NT2/D1 (cell line): ENCODE results near the gene OTUD7B.

Experiments used
- DNase-seq: peaks from one replicate; pipeline ENCODE4 v3.0.0-alpha.2; 2011; ENCODE audit warnings: low read depth, low spot score
- H3K27me3 ChIP-seq: 2 replicates; pipeline ENCODE4 v1.6.0; 2011; ENCODE audit warnings: mild to moderate bottlenecking; ENCODE audit not compliant: insufficient read length, insufficient read depth
- H3K36me3 ChIP-seq: 2 replicates; pipeline ENCODE4 v1.6.1; 2011; ENCODE audit warnings: mild to moderate bottlenecking, low read length, mixed read lengths; ENCODE audit not compliant: insufficient read depth, insufficient read length
- H3K4me1 ChIP-seq: 2 replicates; pipeline ENCODE4 v1.5.1; 2011; ENCODE audit not compliant: insufficient read depth, insufficient read length
- H3K4me3 ChIP-seq: 2 replicates; pipeline ENCODE4 v1.5.1; 2011; ENCODE audit warnings: low read depth; ENCODE audit not compliant: insufficient read length
- H3K9ac ChIP-seq: 2 replicates; pipeline ENCODE4 v1.6.0; 2011; ENCODE audit warnings: low read depth; ENCODE audit not compliant: insufficient read length
- H3K9me3 ChIP-seq: 2 replicates; pipeline ENCODE4 v1.5.1; 2011; ENCODE audit warnings: mild to moderate bottlenecking, low read length; ENCODE audit not compliant: insufficient read depth
- SUZ12 ChIP-seq: IDR thresholded peaks from 2 replicates; pipeline ENCODE4 v1.6.1; 2011; ENCODE audit not compliant: insufficient read length, insufficient read depth; ENCODE audit errors: extremely low read depth
- YY1 ChIP-seq: IDR thresholded peaks from 2 replicates; pipeline ENCODE4 v1.6.1; 2011; ENCODE audit not compliant: insufficient read length, insufficient read depth
- ZNF274 ChIP-seq: IDR thresholded peaks from 2 replicates; pipeline ENCODE4 v1.6.1; 2011; ENCODE audit warnings: mild to moderate bottlenecking, low read depth, low read length

The OTUD7B gene

GRCh38 chr1:150003801-150004200, 6.7 kb downstream of the OTUD7B start:
- no peak for DNase-seq
- no peaks in the 10 kb centered on the region for H3K27me3 ChIP-seq
- no peaks in the 10 kb centered on the region for H3K4me1 ChIP-seq
- no peak overlapping the region for H3K4me3 ChIP-seq
- no peak overlapping the region for H3K9ac ChIP-seq
- H3K36me3 ChIP-seq: peaks cover 63% of the 10 kb centered on the region
- no peaks in the 10 kb centered on the region for H3K9me3 ChIP-seq
- no peak for TF ChIP-seq SUZ12
- no peak for TF ChIP-seq ZNF274
- TF ChIP-seq YY1: no peak

DNA sequence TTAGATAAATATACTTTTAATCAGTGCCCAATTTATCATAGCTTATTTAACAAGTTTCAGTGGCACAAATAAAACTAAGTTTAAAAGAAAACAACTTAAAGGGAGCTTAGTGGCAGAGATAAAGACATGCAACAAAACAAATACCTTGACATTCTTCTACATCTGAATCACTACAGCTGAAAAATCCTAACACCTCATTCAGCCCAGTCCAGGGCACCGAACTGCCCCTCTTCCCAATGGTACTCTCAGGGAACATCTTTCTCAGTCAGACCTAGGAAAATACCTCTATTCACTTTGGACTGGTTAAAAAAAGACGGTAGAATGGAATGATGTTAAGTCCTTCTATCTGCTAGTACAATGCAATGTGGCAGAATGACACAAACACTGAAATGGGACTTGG, 8.3 kb downstream of the OTUD7B start:
- Histone ChIP-seq H3K4me3 (no peak overlapping the region), H3K4me1 (no peaks in the 10 kb centered on the region), H3K9me3 (no peaks in the 10 kb centered on the region), H3K36me3 (peaks cover 65% of the 10 kb centered on the region), H3K27me3 (no peaks in the 10 kb centered on the region), H3K9ac (no peak overlapping the region)
- DNase-seq: no peak
- TF ChIP-seq YY1: no peak

GRCh38 chr1:150001415-150001814, 9.1 kb downstream of the OTUD7B start:
- Histone ChIP-seq H3K4me1 (no peaks in the 10 kb centered on the region), H3K9me3 (no peaks in the 10 kb centered on the region), H3K9ac (no peak overlapping the region), H3K36me3 (peaks cover 64% of the 10 kb centered on the region), H3K4me3 (no peak overlapping the region), H3K27me3 (no peaks in the 10 kb centered on the region)
- no peak for DNase-seq
- no peak for TF ChIP-seq ZNF274
- no peak for TF ChIP-seq YY1

- no peaks in the 10 kb centered on the region for H3K9me3 ChIP-seq
- no peak for TF ChIP-seq ZNF274
- TF ChIP-seq SUZ12: no peak
- no peak for TF ChIP-seq YY1
- peaks cover 38% of the 10 kb centered on the region for H3K36me3 ChIP-seq
- H3K4me3 ChIP-seq: no peak overlapping the region
- no peak for DNase-seq
- peaks cover 2% of the 10 kb centered on the region for H3K4me1 ChIP-seq
- no peak overlapping the region for H3K9ac ChIP-seq
- no peaks in the 10 kb centered on the region for H3K27me3 ChIP-seq
These were observed 12.8 kb downstream of the OTUD7B start for GRCh38 chr1:149997585-149998262.

GRCh38 chr1:149995927-149996326, 14.6 kb downstream of the OTUD7B start:
- H3K27me3 ChIP-seq: no peaks in the 10 kb centered on the region
- no peak overlapping the region for H3K4me3 ChIP-seq
- H3K9me3 ChIP-seq: no peaks in the 10 kb centered on the region
- TF ChIP-seq ZNF274: no peak
- TF ChIP-seq SUZ12: no peak
- TF ChIP-seq YY1: no peak
- H3K4me1 ChIP-seq: peaks cover 2% of the 10 kb centered on the region
- peaks cover 34% of the 10 kb centered on the region for H3K36me3 ChIP-seq
- DNase-seq: peak; percentile 40
- no peak overlapping the region for H3K9ac ChIP-seq

DNA sequence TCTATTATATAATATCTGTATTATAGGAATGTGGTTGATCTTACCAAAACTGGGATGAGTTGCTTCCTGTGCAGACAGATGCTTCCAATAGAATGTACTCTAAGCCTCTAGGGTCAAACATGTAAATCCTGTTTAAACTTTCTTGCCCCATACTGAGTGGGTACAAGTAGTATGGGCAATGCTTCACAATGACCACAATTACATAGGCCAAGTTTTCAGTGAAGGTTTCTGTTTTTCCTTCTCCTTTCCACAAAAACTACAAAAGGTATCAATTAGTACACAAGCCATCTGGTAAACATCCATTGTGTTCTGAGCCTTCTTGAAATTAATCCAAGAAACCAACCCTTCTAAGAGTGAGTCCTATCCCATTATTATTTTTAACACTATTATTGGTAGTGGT, 16.8 kb downstream of the OTUD7B start:
- peaks cover 2% of the 10 kb centered on the region for H3K4me1 ChIP-seq
- no peak for DNase-seq
- H3K9me3 ChIP-seq: no peaks in the 10 kb centered on the region
- TF ChIP-seq YY1: no peak
- TF ChIP-seq ZNF274: no peak
- TF ChIP-seq SUZ12: no peak
- no peaks in the 10 kb centered on the region for H3K27me3 ChIP-seq
- no peak overlapping the region for H3K4me3 ChIP-seq
- peaks cover 15% of the 10 kb centered on the region for H3K36me3 ChIP-seq
- no peak overlapping the region for H3K9ac ChIP-seq

GRCh38 chr1:149993181-149993580, 17.3 kb downstream of the OTUD7B start:
- no peak for TF ChIP-seq YY1
- no peak for TF ChIP-seq ZNF274
- no peak for TF ChIP-seq SUZ12
- H3K27me3 ChIP-seq: no peaks in the 10 kb centered on the region
- H3K4me1 ChIP-seq: peaks cover 2% of the 10 kb centered on the region
- H3K4me3 ChIP-seq: no peak overlapping the region
- no peak overlapping the region for H3K9ac ChIP-seq
- DNase-seq: no peak
- H3K9me3 ChIP-seq: no peaks in the 10 kb centered on the region
- H3K36me3 ChIP-seq: peaks cover 14% of the 10 kb centered on the region

DNA sequence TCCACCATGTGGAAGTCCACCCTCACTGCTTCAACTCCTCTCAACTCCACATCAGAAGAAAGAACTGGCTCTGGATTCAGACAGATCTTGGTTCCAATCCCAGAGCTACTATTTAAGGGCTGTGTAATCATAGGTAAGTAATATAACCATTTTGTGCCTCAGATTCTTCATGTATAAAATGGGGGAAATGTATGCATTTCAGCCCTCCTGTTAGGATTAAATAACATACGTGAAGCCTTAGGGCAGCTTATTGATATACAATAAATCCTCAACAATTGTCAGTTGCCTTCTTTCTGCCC, 23.3 kb downstream of the OTUD7B start:
- Histone ChIP-seq H3K9ac (no peak overlapping the region), H3K4me3 (no peak overlapping the region), H3K27me3 (no peaks in the 10 kb centered on the region), H3K9me3 (no peaks in the 10 kb centered on the region), H3K36me3 (peaks cover 12% of the 10 kb centered on the region), H3K4me1 (no peaks in the 10 kb centered on the region)
- DNase-seq: no peak
- no peak for TF ChIP-seq YY1
- TF ChIP-seq SUZ12: no peak
- TF ChIP-seq ZNF274: no peak
